AG08395 (cell line): Measurements from ENCODE around the gene ABLIM2.

ENCODE experiments used
- DNase-seq: peaks from one replicate; pipeline ENCODE4 v3.0.0; 2012; ENCODE audit warnings: mixed read lengths, low spot score

The ABLIM2 gene

GRCh38 chr4:8004066-8004465 is 154.5 kb downstream of the ABLIM2 start:
- no peak for DNase-seq

DNA sequence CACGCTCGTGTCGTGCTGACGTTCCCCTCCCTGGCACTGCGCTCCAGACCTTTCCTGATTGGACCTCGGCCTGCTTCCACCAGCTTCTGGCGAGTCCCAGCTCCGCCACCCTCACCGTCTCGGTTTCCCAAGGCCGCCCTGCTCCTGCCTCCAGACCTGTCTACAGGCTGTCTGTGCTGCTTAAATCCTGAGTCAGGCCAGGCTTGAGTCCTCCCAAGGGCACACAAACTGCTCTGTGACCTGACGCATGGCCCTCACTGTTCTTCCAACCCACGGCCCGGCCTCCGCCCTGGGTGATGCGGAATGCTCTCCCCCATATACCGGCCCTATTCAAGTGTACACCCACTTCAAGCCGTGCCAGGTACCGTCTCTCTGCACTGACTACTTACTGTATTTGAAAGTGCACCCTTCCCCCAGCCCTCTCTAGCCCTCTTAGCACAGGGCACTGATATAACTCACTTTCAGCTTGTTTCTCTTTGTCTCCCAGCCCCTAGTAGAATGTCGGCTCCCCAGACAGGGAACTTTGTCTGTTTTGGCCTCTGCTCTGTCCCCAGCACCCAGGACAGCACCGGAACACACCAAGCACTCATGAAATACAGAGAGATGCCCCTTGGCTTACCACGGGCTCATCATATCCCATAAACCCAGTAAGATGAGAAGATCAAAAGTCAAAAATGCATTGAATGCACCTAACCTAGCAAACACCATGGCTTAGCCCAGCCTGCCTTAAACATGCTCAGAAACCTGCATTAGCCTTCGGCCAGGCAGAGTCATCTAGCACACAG is 155.9 kb downstream of the ABLIM2 start:
- DNase-seq, result no peak

GRCh38 chr4:8001564-8002355 is 156.9 kb downstream of the ABLIM2 start:
- no peak for DNase-seq

- no peak for DNase-seq
Measured at GRCh38 chr4:8000721-8001491, 157.7 kb downstream of the ABLIM2 start.

DNA sequence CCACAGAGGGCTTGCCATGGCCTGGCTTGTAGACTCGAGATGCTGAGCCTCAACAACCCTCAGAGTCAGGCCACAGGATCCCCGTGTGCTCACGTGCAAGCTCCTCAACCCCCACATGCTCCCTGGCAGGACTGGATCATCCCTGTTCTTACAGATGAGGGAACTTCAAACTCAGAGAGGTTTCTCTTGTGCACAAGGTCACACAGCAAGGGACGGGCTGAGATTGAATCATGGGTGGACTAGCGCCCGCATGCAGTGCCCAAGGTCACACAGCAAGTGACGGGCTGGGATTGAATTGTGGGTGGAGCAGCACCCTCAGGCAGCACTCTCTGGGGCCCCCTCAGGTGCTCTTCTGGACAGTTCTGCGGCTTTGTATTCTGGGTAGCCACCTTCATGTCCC is 158.4 kb downstream of the ABLIM2 start:
- no peak for DNase-seq

DNA sequence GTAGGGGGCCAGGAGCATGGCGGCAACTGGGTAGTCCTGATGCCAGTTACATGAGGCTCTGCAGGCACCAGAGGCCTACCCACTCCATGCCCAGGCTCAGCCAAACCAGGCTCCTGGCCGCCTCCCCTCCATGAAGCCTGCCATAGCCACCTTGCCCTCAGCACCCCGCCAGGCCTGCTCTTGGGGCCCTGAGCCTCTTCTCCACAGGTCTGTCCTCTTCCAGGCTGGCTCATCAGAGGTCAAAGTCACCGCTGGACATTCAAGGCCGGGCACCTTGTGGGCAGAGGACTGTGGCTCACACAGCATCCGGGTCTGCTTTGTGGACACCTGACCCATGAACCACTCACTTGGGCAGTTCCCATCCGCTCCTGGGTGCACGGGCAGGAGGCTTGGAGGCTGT is 158.9 kb downstream of the ABLIM2 start:
- DNase-seq, result no peak

GRCh38 chr4:7999279-7999678 is 159.3 kb downstream of the ABLIM2 start:
- DNase-seq, result no peak

- DNase-seq, result no peak
Measured at GRCh38 chr4:7998447-7998846, 160.2 kb downstream of the ABLIM2 start.

DNA sequence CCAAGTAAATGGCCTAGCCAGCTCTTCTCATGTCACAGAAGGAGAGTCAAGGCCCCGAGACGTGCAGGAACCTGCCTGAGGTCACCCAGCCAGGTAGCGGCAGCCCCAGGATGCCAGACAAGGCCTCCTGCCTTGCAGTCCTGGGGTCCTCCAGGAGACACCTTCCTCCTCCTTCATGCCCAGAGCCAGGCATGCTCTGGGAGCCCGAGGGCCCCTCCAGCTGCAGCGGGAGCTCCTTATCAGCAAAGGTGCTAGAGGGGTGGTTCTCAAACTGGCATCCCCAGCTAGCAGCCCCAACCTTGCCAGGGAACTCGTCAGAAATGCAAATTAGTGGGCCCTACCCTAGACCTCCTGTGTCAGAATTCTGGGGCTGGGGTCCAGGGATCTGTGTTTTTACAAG is 162.7 kb downstream of the ABLIM2 start:
- no peak for DNase-seq

DNA sequence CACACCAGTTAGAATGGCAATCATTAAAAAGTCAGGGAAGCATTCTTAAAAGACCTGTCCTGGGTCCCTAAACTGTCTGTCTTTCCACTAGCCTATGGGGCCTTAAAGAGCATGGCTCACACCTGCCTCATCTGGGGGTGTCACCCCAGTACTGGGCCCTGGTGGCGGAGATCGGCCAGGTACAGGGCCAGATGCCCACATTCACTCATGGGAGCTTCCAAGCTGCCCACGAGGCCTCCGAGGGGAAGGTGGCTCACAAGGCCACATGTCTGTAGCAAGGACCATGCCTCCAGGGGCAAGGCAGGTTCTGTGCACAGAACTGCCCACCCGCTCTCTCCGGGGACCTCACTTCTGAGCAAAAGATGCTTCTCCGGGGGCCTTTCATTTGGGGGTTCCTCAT is 163.5 kb downstream of the ABLIM2 start:
- no peak for DNase-seq

- no peak for DNase-seq
Measured at GRCh38 chr4:7993671-7994070, 164.9 kb downstream of the ABLIM2 start.

DNA sequence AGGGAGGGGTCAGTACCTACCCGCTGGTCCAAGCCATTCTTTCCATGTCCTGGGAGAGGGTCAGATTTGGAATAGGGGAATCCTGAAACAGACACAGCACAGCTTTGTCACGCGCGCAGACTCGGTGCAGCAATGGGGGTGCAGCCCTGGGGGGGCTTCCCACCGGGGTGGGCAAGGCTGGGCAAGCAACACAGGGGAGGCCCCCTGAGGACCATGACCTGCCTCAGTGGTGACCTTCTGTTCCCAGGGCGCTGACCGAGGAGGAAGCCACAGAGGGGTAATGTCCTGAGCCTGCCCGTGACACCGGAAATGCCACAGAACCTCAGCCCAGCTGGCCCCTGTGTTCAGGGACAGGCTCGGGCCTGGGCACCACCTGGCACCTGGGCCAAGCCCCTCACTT is 165.8 kb downstream of the ABLIM2 start:
- DNase-seq, result no peak

DNA sequence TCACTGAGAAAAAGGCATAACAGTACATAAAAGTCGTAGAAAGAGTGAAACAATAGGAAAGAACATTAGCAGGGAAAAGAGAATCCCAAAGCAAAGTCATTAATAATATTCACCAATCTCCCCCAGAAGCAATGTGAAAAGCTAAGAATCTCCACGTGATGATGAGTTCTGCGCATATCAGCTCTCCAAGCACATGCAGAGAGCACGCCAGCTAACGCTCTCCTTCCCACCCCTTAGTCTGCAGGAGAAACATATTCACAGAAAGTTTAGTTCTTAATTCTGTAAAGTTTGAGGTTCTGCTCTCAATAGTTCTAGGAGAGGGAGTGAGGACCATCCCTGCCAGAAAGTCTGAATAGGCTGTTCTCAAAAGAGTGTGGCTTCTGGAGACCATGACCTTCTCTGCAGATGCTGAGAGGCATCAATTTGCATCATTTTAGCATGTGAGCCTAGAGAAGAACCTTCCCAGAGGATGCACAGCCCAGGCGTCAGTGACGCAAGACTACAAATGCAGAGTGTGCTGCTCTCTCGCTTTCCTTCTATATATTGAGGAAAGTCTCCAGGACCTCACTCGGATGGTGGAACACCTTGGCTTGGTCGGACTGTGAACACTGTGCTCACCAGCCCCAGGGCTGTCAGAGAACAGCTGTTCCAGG is 167.7 kb downstream of the ABLIM2 start:
- no peak for DNase-seq

DNA sequence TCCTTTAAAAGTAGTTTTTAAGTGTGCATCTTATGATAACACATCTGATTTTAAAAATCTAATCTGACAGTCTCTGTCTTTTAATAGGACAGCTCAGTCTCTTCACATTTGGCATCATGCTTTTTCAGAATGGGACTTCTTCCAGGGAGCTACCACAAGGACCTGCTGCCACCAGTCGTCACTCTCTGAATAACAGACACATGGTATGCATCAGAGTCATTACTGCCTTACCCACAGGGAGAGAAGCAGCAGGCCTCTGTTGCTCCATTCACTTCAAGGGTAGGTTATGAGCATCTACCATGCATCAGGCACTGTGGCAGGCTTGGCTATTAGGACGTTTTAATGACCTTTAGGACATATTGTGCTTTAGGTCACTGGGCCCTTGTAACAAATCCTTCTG is 169.0 kb downstream of the ABLIM2 start:
- no peak for DNase-seq

DNA sequence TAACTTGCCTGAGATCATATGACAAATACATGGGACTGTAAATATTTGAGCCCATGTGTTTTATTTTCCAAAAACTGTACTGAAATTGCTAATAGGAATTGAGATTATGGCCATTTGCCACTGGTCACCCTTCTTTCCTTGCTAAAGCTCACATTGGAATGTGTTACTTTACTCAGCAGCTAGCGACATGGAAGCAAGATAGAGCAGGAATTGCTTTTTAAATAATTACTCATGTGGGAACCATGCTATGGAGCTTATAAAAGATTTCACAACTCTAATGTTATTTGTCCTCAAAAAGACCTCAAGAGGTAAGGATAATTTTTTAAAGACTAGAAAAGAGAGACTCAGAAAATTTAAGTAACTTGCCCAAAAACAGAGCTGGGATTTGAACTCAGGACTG is 170.2 kb downstream of the ABLIM2 start:
- peak; percentile 50 for DNase-seq

DNA sequence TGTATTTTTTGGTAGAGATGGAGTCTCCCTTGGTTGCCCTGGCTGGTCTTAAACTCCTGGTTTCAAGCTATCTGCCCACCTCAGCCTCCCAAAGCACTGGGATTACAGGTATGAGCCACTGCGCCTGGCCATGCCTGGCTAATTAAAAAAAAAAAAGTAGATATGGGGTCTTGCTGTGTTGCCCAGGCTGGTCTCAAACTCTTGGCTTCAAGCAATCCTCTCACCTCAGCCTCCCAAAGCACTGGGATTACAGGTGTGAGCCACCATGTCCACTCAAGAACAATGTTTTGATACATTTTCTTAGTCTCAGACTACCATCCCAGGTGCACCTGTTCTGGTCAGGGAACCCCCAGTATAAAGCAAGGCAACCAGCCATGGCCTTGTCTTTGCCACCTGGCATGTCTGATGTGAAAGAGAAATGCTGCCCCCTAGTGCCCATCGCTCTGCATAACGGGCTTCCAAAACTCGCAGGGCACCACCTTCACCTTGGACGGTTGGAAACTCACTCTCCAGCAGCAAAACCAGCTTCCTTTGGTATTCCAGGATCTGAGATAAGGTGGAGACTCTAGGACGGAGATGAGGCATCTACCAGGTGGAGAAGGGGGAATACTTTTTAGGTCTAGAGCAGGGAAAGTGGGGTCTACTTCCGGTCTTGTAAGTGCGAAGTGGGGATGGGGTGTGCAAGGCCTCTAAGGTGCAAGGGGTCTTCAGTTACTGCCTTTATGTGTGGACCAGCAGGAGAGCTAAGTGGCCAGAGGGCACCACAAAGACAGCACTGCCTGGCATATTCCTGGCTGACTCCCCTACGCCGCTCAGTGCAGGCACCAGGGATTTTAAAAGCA is 171.2 kb downstream of the ABLIM2 start:
- DNase-seq, result peak; percentile 75

DNA sequence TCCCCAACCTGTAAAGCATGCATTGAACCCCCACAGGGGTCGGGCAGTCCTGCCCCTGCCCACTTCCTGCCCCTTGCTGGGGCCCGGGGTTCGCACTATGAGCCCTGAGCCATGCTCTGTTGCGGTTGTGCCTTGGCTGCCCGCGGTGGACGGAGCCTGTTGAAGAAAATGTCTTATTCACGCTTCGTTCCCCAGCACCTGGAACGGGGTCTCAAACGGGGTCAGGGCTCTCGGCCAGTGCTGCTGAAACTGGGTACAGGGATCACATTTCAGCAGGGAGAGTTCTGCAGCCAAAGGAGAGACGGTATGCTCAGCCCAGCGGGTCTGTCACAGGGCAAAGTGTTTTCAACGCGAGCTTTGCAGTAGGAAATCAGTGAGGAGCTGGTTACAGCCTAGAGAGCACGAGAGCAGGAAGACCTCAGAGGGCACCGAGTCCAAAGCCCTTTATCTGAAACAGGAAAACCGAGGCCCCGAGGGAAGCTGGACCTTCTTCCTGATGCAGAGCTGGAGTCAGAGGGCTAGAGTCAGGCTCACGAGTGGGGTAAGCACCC is 172.6 kb downstream of the ABLIM2 start:
- no peak for DNase-seq

DNA sequence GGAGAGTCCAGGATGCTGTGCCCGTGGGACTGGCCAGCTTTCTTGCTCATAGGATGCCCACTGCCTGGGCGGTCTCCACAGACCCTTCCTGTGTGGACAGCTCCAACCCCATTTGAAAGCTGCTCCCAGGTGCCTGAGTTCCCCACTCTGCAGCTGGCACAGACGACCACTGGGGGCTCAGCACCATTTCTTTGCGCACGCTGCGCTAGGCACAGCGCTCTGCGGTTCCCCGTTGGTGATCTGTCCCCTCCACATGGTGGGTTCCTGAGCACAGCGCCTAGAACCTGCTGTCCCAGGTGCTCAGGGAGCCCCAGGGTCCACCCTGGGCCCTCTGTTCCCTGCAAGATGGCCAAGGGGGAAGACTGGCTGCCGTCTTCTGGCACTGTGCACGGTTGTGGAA is 173.5 kb downstream of the ABLIM2 start:
- DNase-seq, result no peak

DNA sequence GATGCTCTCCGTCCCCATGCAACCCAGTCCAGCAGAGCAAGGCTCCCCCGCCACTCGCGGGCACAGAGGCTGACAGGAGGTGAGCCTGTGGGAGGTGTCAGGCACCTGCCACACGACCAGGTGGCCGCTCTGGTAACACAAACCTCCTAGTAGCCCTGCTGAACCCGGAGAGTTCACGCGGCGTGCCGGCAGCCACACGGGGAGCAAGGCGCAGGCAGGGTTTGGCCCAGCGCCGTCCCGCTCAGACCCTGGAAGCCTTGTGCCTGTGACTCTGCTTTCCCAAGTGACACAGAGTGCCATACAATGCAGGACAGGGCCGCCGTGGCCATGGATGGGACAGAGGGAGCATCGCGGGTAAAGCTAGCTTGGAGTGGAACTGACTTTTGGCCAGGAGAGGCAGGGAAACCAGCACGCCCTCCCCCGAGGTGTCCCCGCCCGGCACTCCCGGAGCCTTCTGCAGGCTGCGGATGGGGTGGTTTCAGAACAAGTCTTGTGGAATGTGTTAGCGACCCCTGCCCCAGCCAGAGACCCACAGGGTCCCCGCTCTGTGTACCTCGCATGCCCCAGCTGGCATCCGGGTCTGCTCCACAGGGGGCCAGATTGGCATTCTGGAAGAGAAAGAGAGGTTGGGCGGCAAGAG is 174.2 kb downstream of the ABLIM2 start:
- no peak for DNase-seq

DNA sequence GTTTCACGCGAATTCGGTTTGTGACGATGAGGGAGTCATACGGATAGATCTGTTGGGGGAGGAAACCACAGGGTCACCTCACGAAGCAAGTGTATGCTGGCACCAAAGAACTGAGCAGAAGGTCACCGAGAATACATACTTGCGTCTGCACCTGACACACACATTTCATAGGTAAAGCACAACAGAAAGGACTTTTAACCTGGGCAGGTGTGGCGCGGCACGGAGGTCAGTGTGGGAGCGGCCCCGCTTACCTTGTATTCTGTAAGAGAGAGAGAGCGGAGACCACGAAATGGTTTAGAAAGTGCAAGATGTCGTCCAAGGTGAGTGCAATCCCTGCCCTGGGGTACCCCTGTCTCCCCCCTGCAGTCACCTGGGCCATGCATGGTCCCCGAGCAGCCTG is 175.3 kb downstream of the ABLIM2 start:
- no peak for DNase-seq
